CD14-positive monocyte (primary cell): Measurements from ENCODE around the gene SH3BP5. TPM values are rescaled to one million over a fixed set of nuclear protein-coding genes. Genes with fewer than 3 reads are reported as not detected.
A peak's percentile ranks its signal among the peaks of the same experiment; 100 is the strongest.

Experiments used
- DNase-seq, 3 donors: peaks; one replicate each; pipeline ENCODE4 v3.0.0-alpha.2; 2011 to 2022
- H2AFZ ChIP-seq: 2 replicates; pipeline ENCODE4 v1.6.0; 2012; ENCODE audit warnings: mild to moderate bottlenecking, low read depth, low read length, inconsistent platforms; ENCODE audit not compliant: insufficient read depth, poor library complexity, severe bottlenecking
- H3K27ac ChIP-seq, 2 donors: 1 replicate in 1 of 2; 2 replicates in 1 of 2; pipeline ENCODE4 v1.5.1; 2012 to 2013; ENCODE audit warnings: low read length in 2 of 2, control low read depth in 1 of 2, inconsistent platforms in 1 of 2, low read depth in 1 of 2, mild to moderate bottlenecking in 1 of 2
- H3K27me3 ChIP-seq, 2 donors: one replicate each; pipeline versions ENCODE4 v1.6.0 to v1.6.1; 2011 to 2013; ENCODE audit warnings: low read length in 2 of 2; ENCODE audit not compliant: control insufficient read depth in 2 of 2, insufficient read depth in 2 of 2
- H3K36me3 ChIP-seq, 2 donors: replicated peaks in 1 of 2; 1 replicate in 1 of 2; 2 replicates in 1 of 2; pipeline versions ENCODE4 v1.5.1 to v1.6.1; 2012 to 2013; ENCODE audit warnings: low read length in 2 of 2, control low read depth in 1 of 2, inconsistent platforms in 1 of 2, mild to moderate bottlenecking in 1 of 2; ENCODE audit not compliant: insufficient read depth in 2 of 2, control insufficient read depth in 1 of 2
- H3K4me1 ChIP-seq, 2 donors: 1 replicate in 1 of 2; 2 replicates in 1 of 2; pipeline versions ENCODE4 v1.5.1 to v1.6.1; 2012 to 2013; ENCODE audit warnings: low read length in 2 of 2, control low read depth in 1 of 2, inconsistent platforms in 1 of 2, mild to moderate bottlenecking in 1 of 2, moderate library complexity in 1 of 2; ENCODE audit not compliant: insufficient read depth in 2 of 2, control insufficient read depth in 1 of 2
- H3K4me2 ChIP-seq: replicated peaks from 2 replicates; pipeline ENCODE3; 2012; ENCODE audit warnings: low read length, moderate library complexity, mild to moderate bottlenecking; ENCODE audit not compliant: poor library complexity, severe bottlenecking; ENCODE audit errors: extremely low read depth
- H3K4me3 ChIP-seq, 3 experiments: fragments of 200-600 bp in 1 of 3; sonication (generic) in 1 of 3; replicated peaks in 1 of 3; 1 replicate in 2 of 3; 2 replicates in 1 of 3; pipeline ENCODE4 v1.5.1; 2011 to 2013; ENCODE audit warnings: low read length in 3 of 3, mild to moderate bottlenecking in 3 of 3, control low read depth in 2 of 3, low read depth in 2 of 3, inconsistent platforms in 1 of 3, moderate library complexity in 1 of 3
- H3K79me2 ChIP-seq: 2 replicates; pipeline ENCODE4 v1.6.0; 2012; ENCODE audit warnings: mild to moderate bottlenecking, control low read depth, inconsistent platforms, low read length, moderate library complexity; ENCODE audit not compliant: insufficient read depth
- H3K9ac ChIP-seq: 2 replicates; pipeline ENCODE4 v1.6.0; 2017; ENCODE audit warnings: low read length, mild to moderate bottlenecking; ENCODE audit not compliant: insufficient read depth, poor library complexity, severe bottlenecking
- H3K9me3 ChIP-seq, 2 donors: replicated peaks in 1 of 2; 1 replicate in 1 of 2; 2 replicates in 1 of 2; pipeline versions ENCODE4 v1.5.1 to v1.6.1; 2012 to 2013; ENCODE audit warnings: low read length in 2 of 2, control low read depth in 1 of 2; ENCODE audit not compliant: control insufficient read depth in 1 of 2, insufficient read depth in 1 of 2
- H4K20me1 ChIP-seq: 2 replicates; pipeline ENCODE4 v1.6.0; 2012; ENCODE audit warnings: mild to moderate bottlenecking, low read length, control low read depth, moderate library complexity; ENCODE audit not compliant: insufficient read depth
- H3K27ac Mint-ChIP-seq, 7 donors: one replicate each; pipeline ENCODE4 v1.8.0; 2020; ENCODE audit warnings: mild to moderate bottlenecking in 7 of 7, mixed read lengths in 7 of 7, moderate library complexity in 6 of 7, inconsistent platforms in 2 of 7
- H3K27me3 Mint-ChIP-seq, 3 donors: one replicate each; pipeline ENCODE4 v1.8.0; 2021 to 2022; ENCODE audit warnings: low read depth in 3 of 3, mild to moderate bottlenecking in 3 of 3, mixed read lengths in 3 of 3, moderate library complexity in 3 of 3, inconsistent platforms in 1 of 3
- H3K36me3 Mint-ChIP-seq, 2 donors: one replicate each; pipeline ENCODE4 v1.8.0; 2020; ENCODE audit warnings: mixed read lengths in 2 of 2, inconsistent platforms in 1 of 2, mild to moderate bottlenecking in 1 of 2
- H3K4me1 Mint-ChIP-seq: one replicate; pipeline ENCODE4 v1.8.0; 2020; ENCODE audit warnings: mild to moderate bottlenecking, mixed read lengths
- H3K4me3 Mint-ChIP-seq, 2 donors: one replicate each; pipeline ENCODE4 v1.8.0; 2020; ENCODE audit warnings: mild to moderate bottlenecking in 2 of 2, mixed read lengths in 2 of 2, moderate library complexity in 1 of 2
- H3K9me3 Mint-ChIP-seq, 7 donors: one replicate each; pipeline ENCODE4 v1.8.0; 2020 to 2022; ENCODE audit warnings: mixed read lengths in 7 of 7, mild to moderate bottlenecking in 6 of 7, moderate library complexity in 6 of 7, inconsistent platforms in 2 of 7
- WGBS: methylation state at CpG from one replicate; pipeline ENCODE4 v1.1.5; 2013; ENCODE audit warnings: missing lambda C conversion rate; ENCODE audit not compliant: insufficient coverage; 5-methylcytosine and 5-hydroxymethylcytosine counted together
- intact Hi-C, 2 donors: fragments of 100-400 bp; cut with micrococcal nuclease; formaldehyde crosslinking; loops; one replicate each; pipeline versions ENCODE4 v1.15.0 to v1.15.1; 2023
- polyA plus RNA-seq, 3 donors: library from polyadenylated mRNA; depleted of rRNA in 1 of 3; unstranded in 2 of 3; stranded (reverse) in 1 of 3; fragments of 300-500 nt in 2 of 3; fragments of >200 nt in 1 of 3; fragmentation: Illumina TruSeq in 2 of 3; gene quantifications; 1 replicate in 2 of 3; 2 replicates in 1 of 3; pipeline ENCODE4 v1.2.3, GENCODE V29; 2012 to 2021
- TF ChIP-seq, protein P1 (sequence below): fragments of 200-600 bp; IDR thresholded peaks from one replicate; pipeline ENCODE4 v1.8.0; 2022; ENCODE audit warnings: antibody characterized with exemption, mild to moderate bottlenecking

The SH3BP5 gene
- polyA plus RNA-seq, 3 donors: 10.7 to 29.6 (median 22.8) TPM

GRCh38 chr3:15319575-15319974 is 12.8 kb downstream of the SH3BP5 start:
- TF ChIP-seq, protein P1, sequence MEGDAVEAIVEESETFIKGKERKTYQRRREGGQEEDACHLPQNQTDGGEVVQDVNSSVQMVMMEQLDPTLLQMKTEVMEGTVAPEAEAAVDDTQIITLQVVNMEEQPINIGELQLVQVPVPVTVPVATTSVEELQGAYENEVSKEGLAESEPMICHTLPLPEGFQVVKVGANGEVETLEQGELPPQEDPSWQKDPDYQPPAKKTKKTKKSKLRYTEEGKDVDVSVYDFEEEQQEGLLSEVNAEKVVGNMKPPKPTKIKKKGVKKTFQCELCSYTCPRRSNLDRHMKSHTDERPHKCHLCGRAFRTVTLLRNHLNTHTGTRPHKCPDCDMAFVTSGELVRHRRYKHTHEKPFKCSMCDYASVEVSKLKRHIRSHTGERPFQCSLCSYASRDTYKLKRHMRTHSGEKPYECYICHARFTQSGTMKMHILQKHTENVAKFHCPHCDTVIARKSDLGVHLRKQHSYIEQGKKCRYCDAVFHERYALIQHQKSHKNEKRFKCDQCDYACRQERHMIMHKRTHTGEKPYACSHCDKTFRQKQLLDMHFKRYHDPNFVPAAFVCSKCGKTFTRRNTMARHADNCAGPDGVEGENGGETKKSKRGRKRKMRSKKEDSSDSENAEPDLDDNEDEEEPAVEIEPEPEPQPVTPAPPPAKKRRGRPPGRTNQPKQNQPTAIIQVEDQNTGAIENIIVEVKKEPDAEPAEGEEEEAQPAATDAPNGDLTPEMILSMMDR: no peak
- Histone ChIP-seq H3K9me3 (no peaks in the 10 kb centered on the region), H3K27me3 (no peaks in the 10 kb centered on the region), H3K4me3 (no peak overlapping the region), H2AFZ (no peak overlapping the region), H4K20me1 (peaks cover 75% of the 10 kb centered on the region), H3K9ac (no peak overlapping the region), H3K79me2 (peaks cover 42% of the 10 kb centered on the region), H3K4me1 (peaks cover 30 to 46% of the 10 kb centered on the region in 2 donors), H3K36me3 (peaks cover 0 to 14% of the 10 kb centered on the region in 2 donors), H3K27ac (no peak overlapping the region), H3K4me2 (no peak overlapping the region)
- Mint-ChIP-seq H3K27me3 (peaks cover 0 to 9% (median 0%) of the 10 kb centered on the region in 3 donors), H3K27ac (peak overlapping the region in 1 of 7 donors; percentile 46), H3K4me3 (no peak overlapping the region), H3K4me1 (peaks cover 39% of the 10 kb centered on the region), H3K36me3 (peaks cover 48 to 56% of the 10 kb centered on the region in 2 donors), H3K9me3 (no peaks in the 10 kb centered on the region)
- DNase-seq: no peak
- WGBS: 44% methylated on average over 1 of the region's 4 CpGs
- intact Hi-C loops: no loop called here

- H3K79me2 ChIP-seq: peaks cover 42% of the 10 kb centered on the region
- 100% methylated on average over 1 of the region's 2 CpGs for WGBS
These were observed 13.2 kb downstream of the SH3BP5 start for GRCh38 chr3:15319136-15319535.

More at GRCh38 chr3:15319136-15319535, 13.2 kb downstream of the SH3BP5 start:
- peaks cover 34 to 49% of the 10 kb centered on the region in 2 donors for H3K4me1 ChIP-seq
- TF ChIP-seq, protein P1: no peak
- no peak overlapping the region for H3K4me3 ChIP-seq
- Mint-ChIP-seq H3K27me3 (peaks cover 0 to 8% (median 0%) of the 10 kb centered on the region in 3 donors), H3K36me3 (peaks cover 48 to 56% of the 10 kb centered on the region in 2 donors), H3K4me3 (no peak overlapping the region), H3K27ac (no peak overlapping the region), H3K9me3 (no peaks in the 10 kb centered on the region), H3K4me1 (peaks cover 43% of the 10 kb centered on the region)
- peaks cover 0 to 10% of the 10 kb centered on the region in 2 donors for H3K36me3 ChIP-seq
- no peaks in the 10 kb centered on the region for H3K9me3 ChIP-seq
- no peak overlapping the region for H2AFZ ChIP-seq
- intact Hi-C loops: no loop called here
- no peak overlapping the region for H3K27ac ChIP-seq
- H4K20me1 ChIP-seq: peaks cover 75% of the 10 kb centered on the region
- H3K9ac ChIP-seq: no peak overlapping the region
- no peak for DNase-seq
- no peak overlapping the region for H3K4me2 ChIP-seq
- H3K27me3 ChIP-seq: no peaks in the 10 kb centered on the region
